Adrenal gland (tissue), 5 donors: ENCODE results near the gene HACD3.

ENCODE experiments used
- POLR2A ChIP-seq, 2 donors: fragments of 450-650 bp; IDR thresholded peaks; one replicate each; pipeline ENCODE4 v1.6.1; 2017; ENCODE audit warnings: antibody characterized with exemption in 2 of 2, mild to moderate bottlenecking in 2 of 2, moderate library complexity in 1 of 2
- TF ChIP-seq, protein P1 (sequence below), 6 experiments: fragments of 450-650 bp in 4 of 6; fragments of 200-600 bp in 2 of 6; sonication (generic) in 1 of 6; IDR thresholded peaks; 1 replicate in 5 of 6; 2 replicates in 1 of 6; pipeline versions ENCODE4 v1.5.1 to v1.8.0; 2016 to 2021; ENCODE audit warnings: antibody characterized with exemption in 6 of 6, mild to moderate bottlenecking in 2 of 6, moderate library complexity in 1 of 6
- donor health status: DM: no; HTN: no; CAD: no.

DNA sequence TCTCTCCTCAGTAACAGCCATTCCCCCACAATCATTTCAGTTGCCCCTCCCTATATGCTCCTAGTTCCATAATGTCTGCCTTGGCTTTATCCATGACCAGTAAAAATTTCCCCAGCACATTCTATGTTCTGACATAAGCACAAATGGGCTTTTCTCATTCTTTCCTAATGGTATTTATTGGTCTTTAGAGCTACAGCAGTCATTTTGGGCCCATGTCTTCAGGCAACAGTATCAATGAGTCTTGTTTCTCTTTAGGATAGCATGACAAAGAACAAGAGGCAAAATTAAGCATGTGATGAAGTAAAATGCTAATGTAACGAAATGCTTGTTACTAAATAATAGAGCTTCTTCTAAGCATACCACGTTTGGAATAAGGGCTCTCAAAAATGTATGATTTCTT lies 20.9 kb upstream of the HACD3 start:
- TF ChIP-seq, protein P1, sequence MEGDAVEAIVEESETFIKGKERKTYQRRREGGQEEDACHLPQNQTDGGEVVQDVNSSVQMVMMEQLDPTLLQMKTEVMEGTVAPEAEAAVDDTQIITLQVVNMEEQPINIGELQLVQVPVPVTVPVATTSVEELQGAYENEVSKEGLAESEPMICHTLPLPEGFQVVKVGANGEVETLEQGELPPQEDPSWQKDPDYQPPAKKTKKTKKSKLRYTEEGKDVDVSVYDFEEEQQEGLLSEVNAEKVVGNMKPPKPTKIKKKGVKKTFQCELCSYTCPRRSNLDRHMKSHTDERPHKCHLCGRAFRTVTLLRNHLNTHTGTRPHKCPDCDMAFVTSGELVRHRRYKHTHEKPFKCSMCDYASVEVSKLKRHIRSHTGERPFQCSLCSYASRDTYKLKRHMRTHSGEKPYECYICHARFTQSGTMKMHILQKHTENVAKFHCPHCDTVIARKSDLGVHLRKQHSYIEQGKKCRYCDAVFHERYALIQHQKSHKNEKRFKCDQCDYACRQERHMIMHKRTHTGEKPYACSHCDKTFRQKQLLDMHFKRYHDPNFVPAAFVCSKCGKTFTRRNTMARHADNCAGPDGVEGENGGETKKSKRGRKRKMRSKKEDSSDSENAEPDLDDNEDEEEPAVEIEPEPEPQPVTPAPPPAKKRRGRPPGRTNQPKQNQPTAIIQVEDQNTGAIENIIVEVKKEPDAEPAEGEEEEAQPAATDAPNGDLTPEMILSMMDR (IDR thresholded peaks at IDR 0.05), result no peak
- no peak for TF ChIP-seq POLR2A (IDR thresholded peaks at IDR 0.05)
